HL-60 (cell line): Measurements from ENCODE around the gene SARDH.
"Not testable (repeated sequence)": the region's sequence is repeated elsewhere in the genome, so short reads cannot be mapped to it uniquely, and the experiment has no call there.

ENCODE experiments used
- GABPA ChIP-seq: IDR thresholded peaks from 2 replicates; pipeline ENCODE4 v1.6.1; 2012; ENCODE audit warnings: low read depth
- POLR2AphosphoS5 ChIP-seq: IDR thresholded peaks from 2 replicates; pipeline ENCODE4 v1.6.1; 2012; ENCODE audit warnings: low read depth

DNA sequence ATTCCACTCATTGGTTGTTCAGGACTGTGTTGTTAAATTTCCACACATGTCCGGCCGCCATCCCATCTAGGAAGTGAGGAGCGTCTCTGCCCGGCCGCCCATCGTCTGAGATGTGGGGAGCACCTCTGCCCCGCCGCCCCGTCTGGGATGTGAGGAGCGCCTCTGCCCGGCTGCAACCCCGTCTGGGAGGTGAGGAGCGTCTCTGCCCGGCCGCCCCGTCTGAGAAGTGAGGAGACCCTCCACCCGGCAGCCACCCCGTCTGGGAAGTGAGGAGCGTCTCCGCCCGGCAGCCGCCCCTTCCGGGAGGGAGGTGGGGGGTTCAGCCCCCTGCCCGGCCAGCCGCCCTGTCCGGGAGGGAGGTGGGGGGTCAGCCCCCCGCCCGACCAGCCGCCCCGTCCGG is 6.4 kb upstream of the SARDH start:
- TF ChIP-seq POLR2AphosphoS5, GABPA: not testable (repeated sequence)
